Measurements from ENCODE around the gene KCNJ2.

KCNJ2 gene

DNA sequence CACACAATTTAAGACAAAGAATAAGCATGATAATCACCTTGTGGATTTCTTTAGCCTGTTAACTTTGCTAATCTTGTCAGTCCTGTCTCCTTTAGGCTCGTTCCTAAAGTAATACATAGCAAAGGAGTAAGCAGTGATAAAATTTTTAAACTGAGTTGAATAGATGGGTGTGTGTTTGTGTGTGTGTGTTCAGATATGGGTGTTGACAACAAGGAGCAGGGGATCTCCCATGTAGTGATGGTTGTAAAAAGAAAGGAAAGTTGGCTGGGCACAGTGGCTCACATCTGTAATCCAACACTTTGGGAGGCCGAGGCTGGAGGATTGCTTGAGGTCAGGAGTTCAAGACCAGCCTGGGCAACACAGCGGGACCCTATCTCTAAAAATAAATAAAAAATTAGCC, 44.6 kb upstream of the KCNJ2 start:
- H3K36me3 Mint-ChIP-seq (ENCODE audit: low read depth): peaks cover 43% of the 10 kb centered on the region
- peaks cover 22% of the 10 kb centered on the region for H3K9me3 Mint-ChIP-seq
- TF ChIP-seq, protein P1, sequence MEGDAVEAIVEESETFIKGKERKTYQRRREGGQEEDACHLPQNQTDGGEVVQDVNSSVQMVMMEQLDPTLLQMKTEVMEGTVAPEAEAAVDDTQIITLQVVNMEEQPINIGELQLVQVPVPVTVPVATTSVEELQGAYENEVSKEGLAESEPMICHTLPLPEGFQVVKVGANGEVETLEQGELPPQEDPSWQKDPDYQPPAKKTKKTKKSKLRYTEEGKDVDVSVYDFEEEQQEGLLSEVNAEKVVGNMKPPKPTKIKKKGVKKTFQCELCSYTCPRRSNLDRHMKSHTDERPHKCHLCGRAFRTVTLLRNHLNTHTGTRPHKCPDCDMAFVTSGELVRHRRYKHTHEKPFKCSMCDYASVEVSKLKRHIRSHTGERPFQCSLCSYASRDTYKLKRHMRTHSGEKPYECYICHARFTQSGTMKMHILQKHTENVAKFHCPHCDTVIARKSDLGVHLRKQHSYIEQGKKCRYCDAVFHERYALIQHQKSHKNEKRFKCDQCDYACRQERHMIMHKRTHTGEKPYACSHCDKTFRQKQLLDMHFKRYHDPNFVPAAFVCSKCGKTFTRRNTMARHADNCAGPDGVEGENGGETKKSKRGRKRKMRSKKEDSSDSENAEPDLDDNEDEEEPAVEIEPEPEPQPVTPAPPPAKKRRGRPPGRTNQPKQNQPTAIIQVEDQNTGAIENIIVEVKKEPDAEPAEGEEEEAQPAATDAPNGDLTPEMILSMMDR (IDR thresholded peaks at IDR 0.05; ENCODE audit: unreplicated experiment in 3 of 3): no peak
- no peak overlapping the region for H3K4me3 Mint-ChIP-seq
- H3K4me1 Mint-ChIP-seq: no peaks in the 10 kb centered on the region
- peaks cover 5% of the 10 kb centered on the region for H3K27me3 Mint-ChIP-seq (ENCODE audit: low read depth)
- H3K27ac Mint-ChIP-seq: no peak overlapping the region

DNA sequence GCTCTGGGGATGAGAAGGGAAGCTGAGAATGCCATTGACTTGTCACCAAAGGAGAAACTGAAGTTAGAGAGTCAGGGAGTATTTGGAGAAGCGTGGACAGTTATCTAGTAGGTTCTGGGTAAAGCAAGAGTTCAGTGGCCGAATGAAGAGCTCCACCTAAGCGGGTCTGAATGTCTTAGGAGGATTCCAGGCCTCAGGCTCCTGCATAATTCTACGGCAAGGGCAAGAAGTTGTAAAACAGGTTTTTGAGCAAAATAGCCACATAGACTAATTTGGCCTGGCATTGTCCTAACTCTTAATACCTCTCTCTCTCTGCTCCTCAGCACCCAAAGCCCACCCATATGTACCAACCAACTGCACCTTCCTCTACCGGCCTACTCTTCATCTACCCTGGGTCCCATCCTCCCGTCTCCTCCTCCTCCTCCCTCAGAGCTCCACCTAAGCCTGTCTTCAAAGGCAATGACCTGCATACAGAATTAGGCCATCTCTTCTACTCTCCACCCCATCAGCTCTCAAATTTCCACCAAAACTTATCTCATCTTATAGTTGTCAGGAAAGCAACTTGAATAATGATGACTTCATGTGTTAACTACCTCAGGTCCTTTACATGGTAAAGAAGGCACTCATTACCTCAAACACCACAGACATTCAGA, 42.0 kb upstream of the KCNJ2 start:
- Mint-ChIP-seq H3K4me1 (peaks cover 6% of the 10 kb centered on the region), H3K9me3 (peaks cover 11% of the 10 kb centered on the region), H3K4me3 (no peak overlapping the region), H3K27me3 (ENCODE audit: low read depth) (no peaks in the 10 kb centered on the region), H3K27ac (no peak overlapping the region), H3K36me3 (ENCODE audit: low read depth) (peaks cover 33% of the 10 kb centered on the region)
- TF ChIP-seq, protein P1 (IDR thresholded peaks at IDR 0.05; ENCODE audit: unreplicated experiment in 3 of 3): no peak

DNA sequence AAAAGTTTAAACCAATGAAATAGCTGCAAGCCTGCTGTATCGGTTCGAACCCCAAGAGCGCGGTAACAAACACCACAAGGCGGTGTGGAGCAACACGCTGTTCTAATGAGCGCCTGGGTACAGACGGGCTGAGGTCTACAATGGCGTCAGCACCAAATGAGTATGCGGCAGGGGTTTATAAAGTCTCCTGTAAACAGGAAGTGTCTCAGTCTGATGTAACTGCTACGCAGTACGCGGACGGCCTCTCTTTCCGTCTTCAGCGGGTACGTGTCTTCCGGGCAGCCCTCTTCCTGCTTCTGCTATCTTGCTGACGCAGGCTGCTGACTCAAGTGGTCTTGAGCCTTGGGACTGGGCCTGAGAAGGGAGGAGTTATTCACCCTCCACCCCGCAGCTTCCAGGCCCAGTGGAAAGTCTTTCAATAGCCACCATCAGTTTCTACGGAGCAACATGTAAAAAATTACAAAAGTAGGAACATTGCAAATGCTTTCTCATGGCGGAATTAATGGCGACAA, 40.5 kb upstream of the KCNJ2 start:
- Mint-ChIP-seq H3K4me3 (no peak overlapping the region), H3K9me3 (peaks cover 5% of the 10 kb centered on the region)

DNA sequence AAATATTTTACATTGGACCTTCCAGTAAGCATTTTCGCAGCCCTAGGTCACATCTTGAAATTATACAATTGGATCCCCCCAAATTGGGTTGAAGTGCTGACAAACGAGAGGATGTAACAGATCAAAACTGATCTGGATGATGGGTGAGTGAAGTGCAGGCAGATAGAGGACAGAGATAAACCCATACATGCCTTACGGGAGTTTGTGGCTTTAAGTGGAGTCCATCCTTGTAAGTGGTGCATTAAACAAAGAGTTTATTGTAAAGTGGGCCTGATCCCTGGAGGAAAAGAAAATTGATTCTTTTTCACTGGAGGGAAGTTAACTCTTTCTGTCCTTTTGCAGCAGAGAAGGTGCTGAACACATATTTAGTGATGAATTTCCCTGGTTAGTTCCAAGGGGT, 39.0 kb upstream of the KCNJ2 start:
- Mint-ChIP-seq H3K9me3 (peaks cover 5% of the 10 kb centered on the region), H3K4me1 (peaks cover 11% of the 10 kb centered on the region), H3K27me3 (ENCODE audit: low read depth) (no peaks in the 10 kb centered on the region)

More for the DNA sequence above, 40.5 kb upstream of the KCNJ2 start:
- no peak overlapping the region for H3K27ac Mint-ChIP-seq
- no peaks in the 10 kb centered on the region for H3K27me3 Mint-ChIP-seq (ENCODE audit: low read depth)
- H3K4me1 Mint-ChIP-seq: peaks cover 6% of the 10 kb centered on the region
- TF ChIP-seq, protein P1 (IDR thresholded peaks at IDR 0.05; ENCODE audit: unreplicated experiment in 3 of 3): no peak
- H3K36me3 Mint-ChIP-seq (ENCODE audit: low read depth): peaks cover 32% of the 10 kb centered on the region

DNA sequence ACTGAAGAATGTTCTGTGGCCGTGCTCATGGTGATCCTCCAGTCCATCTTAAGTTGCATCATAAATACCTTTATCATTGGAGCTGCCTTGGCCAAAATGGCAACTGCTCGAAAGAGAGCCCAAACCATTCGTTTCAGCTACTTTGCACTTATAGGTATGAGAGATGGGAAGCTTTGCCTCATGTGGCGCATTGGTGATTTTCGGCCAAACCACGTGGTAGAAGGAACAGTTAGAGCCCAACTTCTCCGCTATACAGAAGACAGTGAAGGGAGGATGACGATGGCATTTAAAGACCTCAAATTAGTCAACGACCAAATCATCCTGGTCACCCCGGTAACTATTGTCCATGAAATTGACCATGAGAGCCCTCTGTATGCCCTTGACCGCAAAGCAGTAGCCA, 36.8 kb upstream of the KCNJ2 start:
- Mint-ChIP-seq H3K9me3 (peaks cover 4% of the 10 kb centered on the region), H3K27me3 (ENCODE audit: low read depth) (no peaks in the 10 kb centered on the region), H3K4me1 (peaks cover 26% of the 10 kb centered on the region), H3K36me3 (ENCODE audit: low read depth) (peaks cover 23% of the 10 kb centered on the region), H3K27ac (no peak overlapping the region), H3K4me3 (no peak overlapping the region)
- TF ChIP-seq, protein P1 (IDR thresholded peaks at IDR 0.05; ENCODE audit: unreplicated experiment in 3 of 3): no peak

More for the DNA sequence above, 39.0 kb upstream of the KCNJ2 start:
- Mint-ChIP-seq H3K4me3 (no peak overlapping the region), H3K27ac (no peak overlapping the region), H3K36me3 (ENCODE audit: low read depth) (peaks cover 27% of the 10 kb centered on the region)
- TF ChIP-seq, protein P1 (IDR thresholded peaks at IDR 0.05; ENCODE audit: unreplicated experiment in 3 of 3): no peak

DNA sequence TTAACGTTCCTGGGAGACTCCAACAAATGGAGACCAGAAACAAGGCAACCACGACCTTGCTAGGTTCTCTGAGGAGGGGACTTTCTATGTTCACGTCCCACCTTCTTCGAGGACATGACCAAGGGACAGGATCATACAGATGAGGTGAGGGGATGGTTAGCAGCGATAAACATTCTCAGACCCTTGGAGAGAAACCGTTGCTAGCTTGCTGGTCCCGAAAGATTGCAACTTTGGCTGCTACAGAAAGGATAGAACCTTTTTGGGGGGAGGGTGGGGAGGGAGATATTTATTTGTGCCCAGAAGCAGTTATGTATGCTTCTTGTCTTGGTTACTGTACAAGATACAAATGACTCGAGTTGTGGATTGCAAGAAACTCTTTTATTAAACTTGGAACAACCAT, 35.3 kb upstream of the KCNJ2 start:
- H3K4me1 Mint-ChIP-seq: peaks cover 41% of the 10 kb centered on the region
- TF ChIP-seq, protein P1 (IDR thresholded peaks at IDR 0.05; ENCODE audit: unreplicated experiment in 3 of 3): no peak
- H3K9me3 Mint-ChIP-seq: no peaks in the 10 kb centered on the region
- H3K27me3 Mint-ChIP-seq (ENCODE audit: low read depth): no peaks in the 10 kb centered on the region
- H3K27ac Mint-ChIP-seq: no peak overlapping the region
- no peak overlapping the region for H3K4me3 Mint-ChIP-seq
- peaks cover 13% of the 10 kb centered on the region for H3K36me3 Mint-ChIP-seq (ENCODE audit: low read depth)
